Fibroblast of the conjunctiva (primary cell): Measurements from ENCODE around the gene DSCAML1.

Experiments
- DNase-seq: peaks from one replicate; pipeline ENCODE4 v3.0.0-alpha.2; 2010; ENCODE audit warnings: low read depth

Gene DSCAML1

DNA sequence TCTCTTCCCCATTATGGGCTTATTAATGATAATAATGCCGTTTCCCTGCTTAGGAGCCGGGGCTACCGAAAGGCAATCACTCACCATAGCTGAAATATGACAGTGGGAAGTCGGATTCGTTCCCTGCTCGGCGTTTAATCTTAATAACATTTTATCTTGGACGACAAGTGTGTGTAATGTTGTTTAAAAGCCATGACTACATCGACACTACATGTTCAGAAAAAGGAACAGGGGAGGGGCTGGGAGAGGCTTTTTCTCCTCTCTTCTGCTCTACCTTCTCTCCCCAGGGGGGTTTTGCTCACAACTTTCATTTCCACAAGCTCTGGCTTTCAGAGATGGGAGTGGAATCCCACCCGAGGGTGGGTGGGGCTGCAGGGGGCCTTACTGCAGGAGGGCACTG is 105.5 kb downstream of the DSCAML1 start:
- DNase-seq: no peak

DNA sequence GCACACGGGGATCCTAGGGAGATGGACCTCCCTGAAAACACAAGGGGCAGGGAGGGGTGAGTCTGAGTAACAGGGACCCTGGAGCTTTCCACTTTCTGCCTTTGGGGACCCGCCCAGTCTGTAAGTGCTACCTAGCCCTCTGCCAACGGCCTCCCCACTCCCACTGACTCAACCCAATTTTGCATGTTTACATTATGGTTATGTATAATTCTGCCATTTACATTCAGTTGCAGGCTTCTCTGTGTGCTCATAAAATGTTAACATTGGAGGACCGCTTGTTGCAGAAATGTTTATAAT is 105.8 kb downstream of the DSCAML1 start:
- DNase-seq: no peak

DNA sequence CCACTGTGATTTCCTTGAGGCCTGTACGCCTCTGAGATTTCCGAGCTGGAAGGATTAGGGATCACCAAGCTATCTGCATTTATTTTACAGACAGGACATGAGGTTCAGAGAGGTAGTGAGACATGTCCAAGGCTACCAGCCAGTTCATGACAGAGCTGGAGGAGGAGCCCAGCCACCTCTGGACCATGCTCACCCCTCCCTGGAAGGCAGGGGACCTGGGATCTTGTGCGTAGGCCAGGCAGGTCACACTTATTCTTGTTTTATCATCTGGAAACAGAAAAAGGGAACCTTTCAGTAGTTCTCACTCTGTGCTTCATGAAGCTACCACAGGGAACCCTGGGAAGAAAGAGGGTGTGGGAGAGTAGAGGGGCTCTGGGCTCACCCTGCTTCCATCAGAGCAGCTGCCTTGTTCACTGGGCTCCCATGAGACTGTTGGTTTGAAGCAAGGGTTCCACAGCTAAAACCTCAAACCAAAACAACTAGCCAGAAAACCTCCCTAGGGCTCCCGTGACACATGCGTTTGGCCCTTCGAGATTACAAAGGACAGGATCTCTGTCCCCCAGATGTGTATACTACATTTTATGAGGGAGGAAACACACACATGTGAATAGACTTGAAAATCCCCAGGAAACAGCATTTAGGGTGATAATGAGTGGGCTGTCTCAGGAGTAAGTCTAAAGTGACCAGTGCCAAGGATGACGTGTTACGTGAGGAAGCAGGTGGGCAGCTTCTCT is 106.4 kb downstream of the DSCAML1 start:
- DNase-seq: no peak

DNA sequence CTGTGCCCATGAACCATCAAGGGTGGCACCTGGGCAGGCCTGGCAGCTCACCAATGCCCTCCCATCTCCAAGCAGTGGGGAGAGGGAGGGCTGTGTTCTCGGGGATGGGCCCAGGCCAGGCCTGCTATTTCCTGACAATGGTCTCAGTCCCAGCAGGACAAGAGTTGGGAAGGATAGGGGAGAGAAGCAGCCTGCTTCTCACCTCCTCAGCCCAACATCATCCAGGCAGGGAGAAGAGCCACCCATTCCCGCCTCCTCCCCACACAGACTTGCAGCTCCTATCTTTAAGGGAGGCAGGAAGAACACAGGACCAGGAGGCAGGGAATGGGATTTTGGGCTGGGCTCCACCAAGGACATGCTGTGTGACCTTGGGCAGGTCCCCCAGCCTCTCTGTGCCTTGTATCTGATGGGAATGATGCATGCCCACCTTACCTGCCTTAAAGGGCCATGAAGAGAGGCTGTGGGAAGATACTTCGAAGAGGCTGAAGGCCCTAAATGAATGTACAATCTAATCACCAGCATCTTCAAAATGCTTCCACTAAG is 108.7 kb downstream of the DSCAML1 start:
- no peak for DNase-seq

DNA sequence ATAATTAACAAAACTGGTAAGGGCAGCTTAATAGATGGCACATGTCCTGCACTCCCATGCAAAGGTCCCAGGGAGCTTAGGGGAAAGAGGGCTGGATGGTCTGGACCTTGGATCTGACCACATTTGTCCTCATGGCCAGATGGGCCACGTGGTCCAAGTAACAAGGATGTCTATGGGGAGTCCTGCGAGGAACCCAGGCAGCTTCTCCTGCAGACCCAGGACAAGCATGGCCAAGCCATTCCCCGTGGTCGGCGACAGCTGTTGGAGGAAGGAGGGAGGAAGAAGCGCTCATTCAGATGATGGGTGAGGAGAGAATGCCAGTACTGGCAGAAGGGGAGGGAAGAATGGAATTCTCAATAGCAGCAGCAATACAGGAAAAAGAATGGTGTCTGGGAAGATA is 109.2 kb downstream of the DSCAML1 start:
- no peak for DNase-seq

DNA sequence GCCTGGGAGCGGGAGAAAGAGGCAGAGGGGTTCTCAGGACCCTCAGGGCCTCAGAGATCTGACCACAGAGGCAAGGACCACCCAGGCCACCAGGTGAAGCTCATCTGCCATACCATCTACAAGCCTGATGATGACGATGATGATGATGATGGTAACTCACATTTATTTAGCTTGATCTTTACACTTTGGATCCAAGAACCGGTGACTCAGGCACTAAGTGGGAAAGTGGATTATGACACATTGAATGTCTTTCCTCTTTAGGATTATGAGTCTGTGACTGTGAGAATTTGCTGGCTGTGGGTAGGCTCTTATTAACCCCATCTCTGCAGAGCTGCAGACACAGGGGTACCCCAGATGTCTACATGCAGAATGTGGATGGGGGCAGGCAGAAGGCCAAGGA is 110.3 kb downstream of the DSCAML1 start:
- DNase-seq: no peak

DNA sequence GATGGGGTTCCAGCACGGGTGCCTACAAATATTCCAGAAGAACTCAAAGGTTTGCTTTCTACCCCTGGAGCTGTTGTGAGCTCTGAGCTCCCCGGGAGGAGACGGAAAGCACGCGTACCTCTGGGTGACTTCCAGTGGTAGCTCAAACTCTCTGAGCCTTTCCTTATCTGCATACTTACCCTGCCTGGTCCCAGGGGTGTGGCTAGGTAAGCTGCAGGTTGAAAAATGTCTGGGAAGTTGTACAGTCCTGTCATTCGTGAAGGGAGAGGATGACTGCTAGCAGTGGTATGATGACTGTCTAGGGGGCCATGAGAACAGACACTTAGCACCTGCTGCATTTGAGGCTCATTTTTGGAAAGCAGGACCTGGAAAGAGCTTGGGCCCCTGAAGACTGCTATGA is 111.5 kb downstream of the DSCAML1 start:
- DNase-seq: no peak

DNA sequence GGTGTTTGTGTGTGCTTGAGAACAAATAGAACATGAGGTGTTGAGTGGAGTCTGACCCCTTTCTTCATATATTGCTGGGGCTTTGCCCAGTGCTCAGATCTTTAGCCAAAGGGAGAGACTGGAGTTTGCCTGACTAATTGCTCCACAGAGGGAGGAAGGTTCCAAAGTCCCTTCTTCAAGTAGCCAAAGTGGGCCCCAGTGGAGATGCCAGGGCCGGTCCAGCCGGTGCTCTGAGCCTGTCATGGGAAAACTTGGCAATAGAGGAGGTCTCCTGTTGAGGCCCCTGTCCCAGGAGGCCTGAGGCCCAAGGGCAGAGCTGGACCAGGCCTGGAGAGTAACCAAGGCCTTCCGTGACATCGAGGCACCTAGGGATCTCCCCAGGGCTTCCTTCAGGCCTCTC is 112.3 kb downstream of the DSCAML1 start:
- no peak for DNase-seq

DNA sequence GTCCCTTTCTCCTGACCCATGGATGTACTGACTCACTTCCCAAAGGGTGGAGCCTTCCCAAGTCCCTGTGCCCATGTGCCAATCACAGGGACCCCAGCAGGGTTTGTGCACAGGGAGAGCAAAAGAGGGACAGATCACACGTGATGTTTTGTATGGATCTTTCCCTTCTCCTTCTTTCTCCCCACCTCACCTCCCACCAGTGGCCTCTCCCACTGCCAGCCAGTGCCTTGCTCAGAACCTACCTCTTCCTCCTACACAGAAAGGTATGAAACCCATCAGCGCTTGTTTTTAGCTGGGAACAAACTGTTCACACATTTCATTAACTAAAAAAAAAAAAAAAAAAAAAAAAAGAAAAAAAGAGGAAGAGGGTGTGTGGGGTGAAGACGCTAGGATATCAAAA is 112.9 kb downstream of the DSCAML1 start:
- no peak for DNase-seq

DNA sequence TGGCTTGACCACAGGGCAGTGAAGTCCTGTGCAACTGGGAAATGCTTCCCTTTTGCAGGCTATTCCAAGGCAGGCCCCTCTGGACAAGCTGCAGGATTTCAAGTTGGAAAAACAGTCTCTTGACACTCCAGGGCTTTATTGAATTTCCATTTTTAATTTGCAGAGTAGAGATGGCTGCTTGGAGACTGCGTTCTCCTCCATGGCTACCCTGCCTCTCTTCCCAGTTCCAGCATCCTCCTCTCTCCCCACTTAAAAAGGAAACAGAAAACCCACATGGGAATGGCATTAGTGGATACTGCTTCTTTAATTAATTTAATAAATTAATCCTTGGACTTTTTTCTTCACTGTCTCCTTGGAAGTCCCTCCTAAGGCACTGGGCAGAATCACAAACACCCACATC is 115.6 kb downstream of the DSCAML1 start:
- no peak for DNase-seq

DNA sequence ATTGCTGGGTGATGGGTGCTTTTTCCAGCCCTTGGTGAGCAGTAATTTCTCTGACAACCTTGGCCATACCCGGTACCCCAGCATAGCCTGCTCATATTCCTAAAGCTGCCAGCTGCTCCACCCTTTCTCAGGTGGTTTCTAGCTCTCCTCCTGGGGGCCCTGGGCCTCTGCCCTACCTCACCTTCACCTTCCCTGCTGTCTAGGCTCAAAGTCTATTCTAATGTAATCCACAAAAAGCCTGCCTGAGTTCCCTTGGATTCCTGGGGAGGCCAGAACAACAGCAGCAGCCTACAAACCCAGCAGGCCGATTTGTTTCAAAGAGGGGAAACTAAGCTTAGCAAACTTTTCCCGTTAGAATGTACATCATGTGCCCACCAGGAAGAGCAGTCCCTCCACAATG is 117.6 kb downstream of the DSCAML1 start:
- no peak for DNase-seq

DNA sequence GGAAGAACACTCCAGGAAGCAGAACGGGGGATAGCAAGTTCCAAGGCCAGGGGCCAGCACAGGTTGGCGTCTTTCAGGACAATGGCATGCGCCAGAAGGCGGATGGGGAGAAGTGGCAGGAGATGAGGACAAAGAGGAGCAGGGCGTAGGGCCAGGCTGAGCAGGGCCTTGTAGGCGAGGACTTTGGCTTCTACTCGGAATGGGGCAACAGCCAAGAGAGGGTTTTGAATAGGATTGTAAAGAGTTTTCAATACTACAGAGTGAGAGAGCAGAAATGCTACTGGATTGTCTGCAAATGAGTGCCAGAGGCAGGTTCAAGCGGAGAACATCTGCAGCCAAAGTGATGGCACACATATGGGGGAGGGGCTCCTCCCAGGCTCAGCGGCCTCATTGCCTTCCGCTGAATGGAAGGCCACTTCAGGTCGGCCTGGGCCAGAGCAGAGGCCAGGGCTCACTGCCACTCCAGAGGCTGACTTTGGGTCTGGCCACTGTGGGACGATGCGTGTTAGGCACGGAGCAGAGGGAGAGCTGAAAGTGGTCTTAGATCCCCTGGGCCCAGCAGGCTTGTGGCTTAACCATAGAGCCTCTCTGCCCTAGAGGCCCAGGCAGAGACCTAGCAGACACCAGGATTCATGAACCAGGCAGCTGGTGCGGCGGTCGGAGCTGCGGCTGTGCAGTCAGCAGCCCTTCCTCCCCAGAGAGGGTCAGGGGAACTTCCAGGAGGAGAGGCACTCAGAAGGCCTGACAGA is 118.2 kb downstream of the DSCAML1 start:
- DNase-seq: no peak

DNA sequence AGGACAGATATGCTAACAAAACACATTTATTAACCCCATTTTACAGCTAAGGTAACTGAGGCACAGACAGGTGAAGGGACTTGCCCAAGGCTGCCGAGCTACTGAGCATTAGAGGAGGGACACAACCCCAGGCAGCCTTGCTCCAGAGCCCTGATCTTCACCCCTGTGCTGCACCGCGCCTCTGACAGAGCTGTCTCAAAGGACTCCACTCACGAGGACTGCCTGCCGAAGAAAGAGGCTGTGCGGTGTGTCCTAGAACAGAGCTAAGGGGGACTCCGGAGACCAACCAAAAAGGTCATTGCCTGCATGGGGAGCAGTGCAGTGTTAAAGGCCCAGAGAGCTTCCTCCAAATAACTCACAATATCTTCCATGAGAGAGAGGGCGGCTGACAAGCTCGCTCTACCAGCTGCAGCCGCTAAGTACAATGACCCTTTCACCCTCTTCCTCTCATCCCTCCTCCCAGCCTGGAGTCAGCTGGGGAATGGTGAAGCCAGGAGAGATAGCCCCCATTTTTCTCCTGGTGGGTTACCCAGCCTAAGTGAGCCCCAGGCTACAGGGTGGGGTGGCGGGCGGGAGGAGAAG is 119.2 kb downstream of the DSCAML1 start:
- DNase-seq: no peak

DNA sequence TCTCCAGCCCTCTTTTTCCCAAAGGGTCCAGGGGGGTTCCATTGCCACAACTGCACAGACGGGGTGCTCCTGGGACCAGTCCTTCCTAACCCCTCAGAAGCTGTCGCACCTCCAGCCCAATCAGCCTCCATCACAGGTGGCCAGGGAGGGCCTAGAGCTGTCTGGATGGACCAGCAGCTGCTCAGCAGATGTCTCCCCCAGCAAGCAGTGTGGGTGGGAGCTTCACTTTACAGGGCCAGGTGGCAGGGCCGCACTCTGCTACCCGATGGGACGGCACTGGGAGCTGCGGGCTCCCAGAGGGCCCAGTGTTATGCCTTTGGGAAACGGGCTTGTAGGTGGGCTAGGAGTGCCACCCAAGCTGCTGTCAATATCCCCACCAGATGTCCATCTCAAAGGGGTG is 120.5 kb downstream of the DSCAML1 start:
- no peak for DNase-seq

DNA sequence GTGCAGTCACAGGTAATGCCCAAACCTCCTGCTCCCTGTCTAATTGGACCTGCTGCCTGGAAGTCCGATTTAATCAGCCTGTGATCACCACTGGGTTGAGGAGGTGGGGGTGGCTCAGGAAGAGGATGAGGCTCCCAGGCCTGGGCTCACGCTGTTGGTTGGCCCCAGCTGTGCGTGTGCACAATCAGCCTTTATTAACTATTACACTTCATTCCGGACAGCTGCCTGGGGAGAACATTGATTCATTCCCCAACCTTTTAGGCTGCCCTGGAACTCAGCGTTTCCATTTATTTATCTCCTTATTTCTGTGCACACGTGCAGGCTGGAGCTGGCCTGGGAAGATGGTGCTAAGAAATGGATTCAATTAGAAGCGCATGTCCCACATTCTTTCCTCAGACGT is 123.4 kb downstream of the DSCAML1 start:
- no peak for DNase-seq

DNA sequence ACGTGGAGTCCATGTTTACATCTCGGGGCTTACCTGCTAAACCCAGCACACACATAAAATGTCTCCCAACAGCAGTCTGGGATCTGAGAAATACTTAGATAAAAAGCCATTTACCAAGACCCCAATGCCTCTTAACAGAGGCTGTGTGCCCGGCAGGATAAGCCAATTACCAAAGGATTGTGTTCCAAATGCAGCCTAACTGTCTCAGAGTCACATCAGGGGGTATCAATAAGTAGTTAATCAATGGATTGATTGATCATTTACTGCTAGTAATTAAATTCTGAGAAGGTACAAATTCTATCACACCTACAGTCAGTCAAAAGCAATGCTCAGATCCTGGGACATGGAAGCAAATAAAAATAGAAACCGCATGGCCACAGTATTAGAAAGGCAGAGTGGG is 125.6 kb downstream of the DSCAML1 start:
- DNase-seq: no peak

DNA sequence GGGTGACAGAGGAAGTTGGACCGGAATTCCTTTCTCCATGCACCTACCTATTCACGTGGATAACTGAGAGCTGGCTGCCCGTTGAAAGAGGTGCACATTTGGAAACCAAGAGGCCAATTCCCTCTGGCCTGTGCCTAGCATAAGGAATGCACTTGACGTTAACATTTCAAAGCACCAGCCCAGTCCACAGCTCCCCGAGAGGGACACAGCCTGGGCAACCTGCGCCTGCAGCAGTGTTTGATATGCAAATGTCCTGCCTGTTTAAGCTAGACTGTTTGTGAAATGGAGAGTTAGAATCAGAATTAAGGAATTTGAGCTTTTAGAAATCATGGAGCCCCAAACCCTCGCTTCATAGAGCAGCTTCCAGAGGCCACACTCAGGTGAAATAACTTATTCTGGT is 126.1 kb downstream of the DSCAML1 start:
- no peak for DNase-seq

DNA sequence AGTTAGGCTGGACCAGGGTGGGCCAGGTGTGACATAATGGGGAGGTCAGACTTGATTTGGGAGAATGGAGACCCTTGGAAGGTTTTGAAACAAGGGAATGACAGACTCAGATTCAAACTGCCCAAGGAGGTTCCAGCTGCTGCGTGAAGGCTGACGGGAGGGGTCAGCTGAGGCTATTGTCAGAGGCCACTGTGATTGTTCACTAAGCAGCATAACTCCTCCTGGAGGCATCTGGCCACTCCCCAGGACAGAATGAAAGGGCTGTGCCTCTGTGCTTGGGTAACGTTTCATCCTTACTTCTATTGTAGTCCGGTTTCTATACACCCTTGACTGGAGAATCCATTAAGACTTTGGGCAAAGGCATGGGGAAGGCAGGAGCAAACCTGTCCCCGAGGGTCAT is 126.6 kb downstream of the DSCAML1 start:
- no peak for DNase-seq

DNA sequence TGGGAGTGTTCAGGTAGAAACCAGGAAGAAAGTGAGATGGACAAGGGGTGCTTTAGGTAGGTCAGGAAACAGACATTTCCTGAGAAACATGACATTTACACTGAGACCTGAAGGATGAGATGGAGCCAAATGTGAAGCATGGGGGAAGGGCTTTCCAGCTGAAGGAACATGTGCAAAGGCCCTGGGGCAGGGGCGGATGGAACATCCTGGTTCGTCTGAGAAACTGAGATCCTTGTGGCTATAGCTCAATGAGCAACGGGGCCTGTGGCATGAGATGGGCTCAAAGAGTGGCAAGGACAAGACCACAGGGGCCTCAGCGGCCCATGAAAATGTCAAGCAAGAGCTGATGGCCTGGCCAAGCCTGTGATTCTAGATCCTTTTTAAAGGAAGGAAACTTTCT is 127.4 kb downstream of the DSCAML1 start:
- DNase-seq: no peak

DNA sequence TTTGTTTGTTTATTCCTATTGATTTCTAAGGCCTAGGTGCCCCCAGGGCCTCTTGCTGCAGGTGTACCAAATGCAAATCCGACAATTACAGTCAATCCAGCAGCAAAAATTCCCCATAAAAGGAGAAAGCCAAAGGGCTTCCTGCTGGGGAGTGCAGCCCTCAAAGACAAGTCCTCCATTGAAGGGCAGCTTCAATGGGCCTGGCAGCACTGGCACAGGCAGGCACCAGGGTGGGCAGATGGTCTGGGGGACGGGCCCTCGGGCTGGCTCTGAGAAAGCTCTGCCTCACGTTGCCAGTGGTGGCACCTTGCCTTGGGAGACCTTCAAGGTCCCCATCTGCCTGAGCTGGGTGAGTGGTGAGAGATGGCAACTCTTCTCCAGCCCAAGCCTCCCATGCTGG is 128.0 kb downstream of the DSCAML1 start:
- DNase-seq: no peak

DNA sequence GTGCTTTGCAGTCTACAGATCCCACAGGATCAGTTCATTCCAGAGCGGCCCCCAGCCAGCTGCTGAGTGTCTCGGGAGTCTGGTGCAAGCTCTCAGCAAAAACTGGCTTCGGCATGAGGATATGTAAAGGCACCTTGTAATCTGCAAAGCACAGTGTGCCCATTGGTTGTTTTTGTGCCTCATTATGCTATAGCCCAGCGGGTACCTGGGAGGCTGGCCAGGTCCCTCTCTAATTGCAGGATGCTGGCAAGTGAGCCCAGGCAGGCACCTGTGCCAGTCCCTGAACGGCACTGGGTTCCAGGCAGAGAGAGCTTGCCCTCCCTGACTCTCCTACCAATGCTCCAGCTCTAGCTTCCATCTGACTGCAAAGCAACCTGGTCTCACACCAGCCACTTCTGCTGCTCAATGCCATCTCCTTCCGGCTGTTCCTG is 128.7 kb downstream of the DSCAML1 start:
- DNase-seq: no peak

DNA sequence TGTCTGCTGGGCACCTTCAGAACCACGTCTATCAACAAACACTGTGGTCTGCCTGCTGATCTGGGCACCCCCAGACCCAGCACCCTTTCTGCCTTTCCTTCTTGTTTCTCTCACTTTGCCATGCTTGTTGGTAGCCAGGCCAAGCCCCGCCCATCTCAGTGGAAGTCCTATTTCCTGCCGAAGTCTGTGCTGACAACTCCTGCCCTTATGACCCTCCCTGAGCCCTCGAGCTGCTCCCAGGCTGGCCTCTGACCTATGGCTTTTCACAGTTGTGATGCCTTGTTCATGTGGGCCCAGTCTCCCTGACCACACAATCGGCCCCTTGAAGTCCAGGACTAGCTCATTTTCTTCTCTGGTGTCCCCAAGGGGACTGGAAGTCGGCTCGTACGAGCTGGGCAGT is 132.1 kb downstream of the DSCAML1 start:
- no peak for DNase-seq

DNA sequence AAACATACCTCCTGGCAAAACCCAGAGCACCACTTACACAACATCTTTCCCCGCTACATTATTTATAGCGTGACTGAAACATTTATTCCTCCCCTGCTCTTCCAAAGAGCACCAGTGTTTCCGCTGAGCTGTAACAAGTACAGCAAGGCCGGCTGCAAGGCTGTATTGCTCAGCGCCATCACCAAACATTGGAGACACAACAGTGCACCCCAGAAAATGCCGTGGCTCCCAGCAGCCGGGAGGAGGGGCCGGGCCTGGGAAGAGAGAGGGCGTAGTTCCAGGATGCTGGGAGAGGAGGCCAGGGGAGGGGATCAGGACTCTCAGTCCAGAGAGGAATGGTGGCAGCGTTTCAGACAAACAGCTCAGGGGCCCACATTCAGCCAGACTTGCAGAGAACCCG is 133.2 kb downstream of the DSCAML1 start:
- DNase-seq: no peak
